Stimulated activated CD8-positive, alpha-beta memory T cell treated with anti-CD3 and anti-CD28 coated beads, Interleukin-15, amount 100 ng/mL, for 24 hours (primary cell): ENCODE results near the gene MRAP2.

Source experiments
- DNase-seq: peaks from one replicate; pipeline ENCODE4 v3.0.0-alpha.2; 2020; ENCODE audit warnings: low read depth

MRAP2 gene, protein sequence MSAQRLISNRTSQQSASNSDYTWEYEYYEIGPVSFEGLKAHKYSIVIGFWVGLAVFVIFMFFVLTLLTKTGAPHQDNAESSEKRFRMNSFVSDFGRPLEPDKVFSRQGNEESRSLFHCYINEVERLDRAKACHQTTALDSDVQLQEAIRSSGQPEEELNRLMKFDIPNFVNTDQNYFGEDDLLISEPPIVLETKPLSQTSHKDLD

DNA sequence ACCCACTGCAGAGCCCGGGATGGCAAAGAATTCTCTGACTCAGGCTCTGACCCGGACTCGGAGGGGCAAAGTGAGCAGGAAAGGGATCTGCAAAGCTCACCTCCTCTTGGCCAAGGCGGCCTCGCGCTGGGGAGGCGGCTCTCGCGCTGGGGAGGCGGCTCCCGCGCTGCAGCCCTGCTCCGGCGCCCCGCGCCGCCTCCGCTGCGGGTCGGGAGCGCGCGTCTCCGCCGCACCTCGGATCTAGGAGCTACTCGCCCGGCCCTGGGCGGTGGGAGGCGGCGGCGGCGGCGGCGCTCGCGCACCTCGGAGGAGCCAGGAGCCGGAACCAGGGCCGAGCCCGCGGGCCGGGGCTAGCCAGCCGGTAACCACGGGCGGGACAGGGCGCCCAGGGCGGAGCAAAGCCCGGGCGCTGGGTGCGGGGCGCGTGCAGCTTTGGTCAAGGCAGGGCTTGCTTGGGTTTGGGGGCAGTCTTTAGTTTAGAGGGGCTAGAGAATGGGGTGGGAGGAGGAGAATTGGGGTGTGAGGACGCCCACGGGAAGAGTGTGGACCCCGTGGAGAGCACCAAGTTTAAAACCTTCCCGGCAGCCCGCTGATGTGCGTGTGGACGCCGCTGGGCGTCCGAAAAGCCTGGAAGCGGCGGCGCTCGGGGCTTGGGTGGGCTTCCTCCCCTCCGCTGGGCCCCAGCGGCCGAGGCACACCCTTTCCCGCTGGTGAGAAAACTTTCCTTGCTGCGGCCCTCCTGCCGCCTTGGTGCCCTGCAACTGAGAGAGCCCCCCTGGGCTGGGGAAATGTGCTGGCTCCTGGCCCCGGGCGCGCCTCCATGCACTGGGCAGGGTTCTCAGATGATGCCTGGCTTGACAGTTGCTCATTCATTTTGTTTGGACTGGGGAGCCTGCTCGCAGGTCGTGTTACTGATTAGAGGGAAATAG, at the start of gene MRAP2:
MRAP2 (plus strand) TSS at position 250 of the 929 bp plus-strand sequence. CDS start 21,547 bp downstream, outside the sequence.
- no peak for DNase-seq

DNA sequence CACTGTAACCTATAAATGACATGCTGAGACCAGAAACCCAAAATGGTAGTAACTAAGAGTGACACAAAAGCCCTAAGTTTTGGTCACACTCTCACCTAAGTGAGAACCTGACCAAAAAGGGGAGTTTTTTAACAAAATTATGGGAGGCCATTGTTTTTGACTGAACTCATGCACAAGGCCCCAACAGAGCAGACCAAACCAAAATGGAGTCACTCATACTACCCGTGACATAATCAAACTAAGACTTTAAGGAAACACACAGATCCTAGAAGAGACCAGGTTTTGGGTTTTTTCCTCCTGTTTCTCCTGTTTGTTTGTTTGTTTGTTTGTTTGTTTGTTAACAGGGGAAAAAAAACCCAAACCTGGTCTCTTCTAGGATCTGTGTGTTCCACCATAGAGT, 49.2 kb upstream of the MRAP2 start:
- no peak for DNase-seq

DNA sequence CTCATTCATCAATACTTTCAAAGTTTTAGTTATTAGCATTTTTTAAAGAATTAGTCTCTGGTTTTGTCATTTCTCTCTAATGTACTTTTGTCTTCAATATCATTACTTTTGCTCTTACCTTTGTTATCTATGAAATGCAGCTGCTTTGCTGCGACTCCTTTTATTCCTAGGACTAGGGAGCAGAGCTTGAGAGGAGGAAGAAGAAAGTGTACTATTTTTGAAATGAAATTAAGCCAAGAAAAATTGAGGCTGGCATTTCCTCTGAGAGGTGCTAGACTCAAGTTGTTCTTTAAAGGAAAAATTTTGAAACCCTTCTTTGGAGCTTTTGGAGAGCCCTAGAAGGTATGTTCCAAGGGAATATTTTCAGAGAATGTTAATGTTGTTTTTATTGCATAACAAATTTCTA, 48.3 kb upstream of the MRAP2 start:
- no peak for DNase-seq

DNA sequence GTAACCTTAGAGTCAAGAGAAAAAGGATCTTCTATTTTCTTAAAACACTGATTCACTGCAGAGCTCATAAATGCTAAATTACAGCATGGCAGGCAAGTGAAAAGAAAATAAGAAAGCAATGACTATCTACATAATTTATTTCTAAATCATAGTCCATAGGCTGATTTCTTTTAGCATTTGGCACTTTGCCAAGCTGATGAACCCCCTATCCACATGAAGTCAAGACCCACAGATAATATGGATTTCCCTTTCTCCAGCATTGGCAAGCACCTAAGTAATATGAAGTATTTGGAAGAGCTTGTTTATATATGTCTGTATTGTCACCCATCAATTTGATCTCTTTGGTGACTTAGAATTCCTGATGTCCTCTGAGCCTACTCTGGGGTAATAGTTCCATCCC, 47.9 kb upstream of the MRAP2 start:
- DNase-seq: no peak

DNA sequence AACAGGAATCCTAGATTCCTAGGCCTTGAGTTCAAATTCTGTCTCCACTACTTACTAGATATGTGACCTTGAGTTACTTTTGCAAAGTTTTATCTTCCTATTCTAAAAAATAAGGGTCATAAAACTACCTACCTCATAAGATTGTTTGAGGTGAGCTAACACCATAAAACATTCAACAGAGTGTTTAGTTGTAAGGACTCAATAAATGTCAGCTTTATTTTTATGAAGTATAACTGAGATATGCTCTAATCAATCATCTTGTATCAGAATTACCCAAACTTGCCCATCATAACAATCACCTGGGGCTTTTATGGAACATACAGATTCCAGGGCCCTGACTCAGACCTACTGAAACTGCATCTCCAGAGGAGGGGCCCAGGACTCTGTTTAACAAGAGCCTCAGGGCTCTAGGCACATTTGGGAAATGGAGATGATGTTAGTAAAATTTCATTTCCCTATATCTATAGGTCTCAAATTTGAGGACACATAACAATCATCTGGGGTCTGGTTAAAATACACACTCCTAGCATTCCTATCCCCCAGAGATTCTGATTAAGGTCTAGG, 35.5 kb upstream of the MRAP2 start:
- DNase-seq: no peak

DNA sequence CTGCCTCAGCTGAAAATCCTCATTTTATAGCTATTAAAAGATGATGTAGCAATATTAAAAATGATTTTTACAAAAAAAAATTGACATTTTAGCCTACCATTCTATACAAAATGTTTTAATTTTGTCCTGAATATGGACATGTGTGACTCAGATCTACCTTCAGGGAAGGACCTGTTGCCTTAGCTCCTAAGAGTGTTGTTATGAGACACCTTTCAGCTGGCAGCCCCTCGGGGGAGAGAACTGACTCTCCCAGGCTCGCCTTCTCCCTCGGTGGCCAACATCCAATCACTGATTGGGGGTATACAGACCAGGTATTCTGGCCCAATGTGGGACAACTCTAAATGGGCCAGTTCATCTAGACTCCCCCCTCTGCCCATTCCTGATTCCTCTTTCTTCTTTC, 32.5 kb upstream of the MRAP2 start:
- no peak for DNase-seq

DNA sequence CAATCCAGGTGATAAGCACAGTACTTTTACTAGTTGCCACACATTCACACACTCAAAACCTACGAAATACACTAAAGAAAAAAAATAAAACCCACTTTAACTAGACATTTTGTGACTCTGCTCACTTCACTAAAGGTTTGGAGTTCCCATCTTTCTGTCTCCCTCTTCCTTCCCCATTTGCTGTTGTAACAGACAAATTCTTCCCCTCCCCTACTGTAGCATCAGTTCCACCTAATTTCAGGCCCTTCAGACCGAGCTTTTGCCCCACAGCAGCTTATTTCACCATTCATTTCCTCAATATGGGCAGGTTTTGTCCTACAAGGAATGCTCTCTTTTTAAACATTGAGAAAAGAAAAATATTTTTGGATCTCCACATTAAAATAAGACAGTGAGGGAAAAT, 31.3 kb upstream of the MRAP2 start:
- no peak for DNase-seq

DNA sequence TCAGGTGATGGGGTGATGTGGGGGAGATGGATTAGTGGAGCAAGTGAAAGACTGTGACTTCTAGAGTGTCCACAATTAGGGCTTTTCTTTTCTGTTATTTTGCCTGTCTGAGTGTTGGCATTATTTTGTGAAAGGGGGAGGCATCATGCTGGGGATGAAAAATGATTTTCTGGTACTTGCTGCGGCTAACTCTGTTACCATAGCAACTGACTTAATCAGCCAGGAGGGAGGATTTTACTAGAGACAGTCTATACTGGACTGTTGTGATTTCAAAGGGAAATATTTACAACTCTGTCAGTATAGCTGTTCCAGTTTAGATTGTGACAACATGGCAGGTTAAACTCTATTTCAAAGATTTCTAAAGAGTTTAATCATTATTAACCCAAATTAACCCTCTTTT, 30.4 kb upstream of the MRAP2 start:
- no peak for DNase-seq

DNA sequence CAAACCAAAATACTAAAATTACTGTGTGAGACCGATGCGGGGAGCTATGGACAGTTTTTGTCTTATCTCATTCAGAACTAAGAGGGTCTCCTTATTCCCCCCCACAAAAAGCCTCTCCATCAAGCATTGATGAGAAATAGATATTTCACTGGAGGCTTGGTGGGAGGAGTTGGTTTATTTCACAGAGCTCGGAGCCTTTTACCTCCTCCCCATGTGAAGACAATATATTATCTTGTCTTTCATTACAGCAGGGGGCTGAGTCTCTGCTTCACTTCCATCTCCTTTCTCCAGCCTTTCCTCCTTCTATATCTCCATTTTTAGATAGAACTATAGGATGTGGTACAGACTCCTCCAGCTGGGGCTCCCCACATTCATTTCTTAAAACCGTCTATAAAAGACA, 29.9 kb upstream of the MRAP2 start:
- DNase-seq: no peak

DNA sequence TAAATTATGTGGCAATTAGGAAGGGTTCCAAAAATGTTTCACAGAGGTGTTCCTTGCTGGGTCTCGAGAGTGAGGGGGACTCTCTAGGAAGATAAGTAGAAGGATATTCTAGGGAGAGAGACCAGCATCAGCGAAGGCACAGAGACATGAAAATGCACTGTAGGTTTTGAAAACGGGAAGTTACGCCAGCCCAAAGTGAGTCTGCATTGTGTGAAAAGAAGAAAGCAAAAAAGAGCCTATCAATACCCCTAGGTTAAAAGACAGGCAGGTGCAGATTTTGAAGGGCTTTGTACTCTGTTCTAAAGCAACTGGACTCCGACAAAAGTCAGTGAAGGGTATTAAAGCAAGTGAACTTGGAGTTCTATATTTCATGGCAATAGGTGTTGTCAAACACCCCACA, 25.7 kb upstream of the MRAP2 start:
- no peak for DNase-seq

DNA sequence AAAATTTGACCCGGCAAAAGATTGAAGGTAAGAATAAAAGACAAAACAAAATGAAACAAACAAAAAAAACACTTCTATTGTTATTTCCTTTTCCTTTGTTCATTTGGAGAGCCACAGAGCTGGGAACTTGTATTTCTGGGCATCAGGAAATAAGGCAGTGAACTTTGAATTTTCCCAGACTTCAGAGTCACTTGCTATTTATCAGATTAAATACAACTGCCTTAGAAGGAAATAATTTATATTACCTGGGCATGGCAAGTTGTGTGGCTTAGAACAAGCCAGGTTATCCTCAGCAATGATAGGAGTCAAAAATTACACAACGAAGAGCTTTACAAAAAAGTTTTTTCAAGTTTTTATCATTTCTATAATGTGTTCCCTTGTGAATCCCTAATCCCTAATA, 20.2 kb upstream of the MRAP2 start:
- DNase-seq: no peak

DNA sequence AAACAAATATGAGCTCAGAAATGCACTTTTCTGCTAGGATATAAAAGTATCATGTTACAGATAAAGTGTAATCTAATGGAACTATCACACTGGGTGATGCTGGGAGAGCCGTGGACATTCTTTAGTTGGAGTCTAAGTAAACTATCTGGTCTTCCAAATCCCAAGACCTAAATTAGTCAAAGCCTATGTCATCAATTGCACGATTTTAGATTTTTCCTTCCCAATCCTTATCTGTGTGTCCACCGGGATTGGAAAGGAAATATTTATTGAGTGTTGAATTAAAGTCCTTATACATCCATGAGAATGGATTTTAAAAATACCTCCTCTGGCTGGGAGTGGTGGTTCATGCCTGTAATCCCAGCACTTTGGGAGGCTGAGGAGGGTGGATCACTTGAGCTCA, 19.6 kb upstream of the MRAP2 start:
- DNase-seq: no peak

DNA sequence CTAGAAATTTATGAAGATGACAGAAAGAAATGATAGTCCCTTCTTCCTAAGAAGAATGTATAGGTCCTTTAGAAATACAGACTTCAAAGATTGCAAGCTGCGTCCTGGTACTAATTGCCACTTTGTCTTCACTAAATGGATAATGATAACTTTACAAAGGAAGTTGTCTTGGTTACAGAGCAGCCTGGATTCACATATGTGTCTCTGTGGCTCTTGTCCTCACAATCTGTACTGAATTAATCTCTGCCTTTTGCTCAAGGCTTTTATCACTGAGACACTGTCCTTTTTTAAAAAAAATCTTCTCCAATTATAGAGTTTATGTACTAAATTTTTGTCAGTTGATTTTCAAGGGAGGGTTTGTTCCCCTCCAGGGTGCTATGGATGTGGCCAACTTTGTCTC, 17.5 kb upstream of the MRAP2 start:
- no peak for DNase-seq

DNA sequence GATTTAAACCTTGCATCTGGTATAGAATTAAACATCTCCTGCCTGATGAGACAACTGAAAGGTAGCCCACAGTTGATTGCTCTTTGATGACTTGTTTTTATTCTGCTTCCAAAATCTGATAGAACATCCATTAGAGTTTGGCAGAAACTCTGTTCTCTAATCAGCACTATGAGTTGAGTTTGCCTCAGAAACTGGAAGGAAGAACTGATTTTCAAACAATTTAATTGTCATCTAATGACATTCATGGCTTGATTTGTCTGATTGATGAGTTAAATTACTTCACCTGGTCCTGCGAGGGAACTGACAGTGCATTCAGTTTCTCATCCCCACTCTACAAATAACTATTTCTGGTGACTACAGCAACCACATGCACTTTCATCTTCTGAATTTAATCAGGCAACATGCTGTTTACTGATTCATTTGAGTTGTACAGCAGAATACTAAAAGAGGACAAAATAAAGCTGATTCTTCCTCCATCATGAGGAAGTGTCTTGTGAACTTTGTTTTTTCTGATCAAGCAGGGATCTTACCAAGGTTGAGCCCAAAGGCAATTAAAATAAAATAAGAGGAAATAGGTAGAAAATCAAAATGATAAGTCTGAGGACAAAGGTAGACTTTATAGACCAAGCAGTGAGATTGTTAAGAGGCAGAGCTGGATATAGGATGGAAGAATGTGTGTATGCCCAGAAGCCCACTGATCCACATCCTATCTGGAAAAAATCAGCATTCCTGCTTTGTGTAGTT, 15.7 kb upstream of the MRAP2 start:
- DNase-seq: no peak

DNA sequence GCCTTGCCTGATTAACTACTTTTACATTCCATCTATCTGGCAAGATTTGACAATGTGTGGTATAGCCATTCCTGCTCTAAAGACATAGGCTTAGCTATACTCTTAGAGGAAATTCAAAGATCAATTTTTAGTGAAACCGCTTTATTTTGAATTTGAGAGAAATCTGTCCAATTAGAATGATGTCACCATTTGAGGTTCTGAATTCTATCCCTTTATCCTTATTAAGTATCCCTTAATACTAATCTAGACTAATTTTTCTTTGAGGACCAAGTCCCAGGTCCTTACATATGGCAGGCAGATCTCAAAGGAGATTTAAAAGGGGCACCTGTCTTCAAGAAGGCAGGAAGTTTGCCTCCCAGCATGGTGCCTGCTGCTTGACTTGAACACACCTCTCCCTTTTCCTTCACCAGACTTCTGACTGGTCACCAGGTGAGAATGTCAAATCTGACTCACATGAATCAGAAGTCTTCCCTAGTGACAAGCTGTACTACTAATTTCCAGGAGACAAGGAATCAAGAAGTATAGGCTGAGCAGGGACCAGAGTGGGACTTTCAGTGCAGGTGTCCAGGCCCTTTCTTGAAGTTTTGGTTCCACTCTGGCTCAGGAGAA, 15.0 kb upstream of the MRAP2 start:
- DNase-seq: no peak

DNA sequence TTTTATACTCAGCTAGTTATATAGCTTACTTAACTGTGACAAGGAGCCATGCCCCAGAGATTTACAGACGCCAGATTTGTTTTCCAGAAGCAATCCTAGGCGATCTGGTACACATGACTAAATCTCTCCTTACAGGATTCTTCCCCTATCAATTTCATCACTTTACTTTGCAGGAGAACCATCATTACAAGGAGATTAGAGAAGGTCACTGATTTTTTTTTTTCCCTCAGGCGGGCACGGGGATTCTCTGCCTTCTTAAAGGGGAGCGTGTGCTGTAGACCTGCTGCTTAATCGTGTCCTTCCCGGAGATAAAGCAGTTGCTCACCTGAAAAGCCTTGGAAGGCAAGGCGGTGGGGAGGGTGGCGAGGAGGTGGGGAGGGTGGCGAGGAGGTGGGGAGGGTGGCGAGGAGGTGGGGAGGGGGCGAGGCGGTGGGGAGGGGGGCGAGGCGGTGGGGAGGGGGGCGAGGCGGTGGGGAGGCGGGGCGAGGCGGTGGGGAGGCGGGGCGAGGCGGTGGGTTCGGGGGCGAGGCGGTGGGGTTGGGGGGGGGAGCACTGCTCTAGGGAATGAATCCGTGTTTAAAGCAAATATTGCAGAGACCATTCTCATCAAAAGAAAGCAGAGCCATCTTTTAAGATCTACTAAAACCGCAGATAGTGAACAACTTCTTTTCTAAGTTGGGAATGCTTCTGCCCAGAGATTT, 14.3 kb upstream of the MRAP2 start:
- DNase-seq: no peak

DNA sequence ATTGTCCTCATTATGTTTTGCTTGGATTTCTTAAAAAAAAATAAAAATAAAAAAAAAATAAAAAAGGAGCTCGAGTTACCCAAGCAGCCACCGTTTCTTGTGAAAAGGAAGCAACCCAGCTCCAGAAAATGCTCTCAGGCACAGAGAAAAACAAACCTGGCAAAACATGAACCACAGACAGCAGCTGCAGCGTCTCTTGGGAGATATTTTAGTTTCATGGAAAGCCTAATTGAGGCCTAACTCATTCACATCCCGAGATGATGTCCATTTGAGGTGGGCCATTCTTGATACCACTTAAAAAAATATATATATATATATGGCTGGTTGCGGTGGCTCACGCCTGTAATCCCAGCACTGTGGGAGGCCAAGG, 13.7 kb upstream of the MRAP2 start:
- no peak for DNase-seq

DNA sequence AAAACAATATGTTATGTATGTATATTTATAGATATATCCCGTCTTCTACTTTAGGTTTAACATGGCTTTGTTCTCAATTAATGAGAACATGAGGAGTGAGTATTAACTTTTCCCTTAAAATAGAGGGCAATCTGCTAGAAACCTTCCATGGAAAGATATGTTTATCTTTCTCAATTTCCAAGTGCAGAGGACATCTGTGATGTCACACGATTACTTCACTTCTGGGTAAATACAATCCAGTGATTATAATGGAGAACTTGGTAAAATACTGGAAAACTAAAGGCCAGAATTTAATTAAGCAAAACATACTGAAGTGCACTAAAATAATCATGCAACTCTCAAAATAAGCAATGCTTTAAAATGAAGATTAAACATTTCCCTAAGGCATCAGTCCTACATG, 11.9 kb upstream of the MRAP2 start:
- DNase-seq: no peak

DNA sequence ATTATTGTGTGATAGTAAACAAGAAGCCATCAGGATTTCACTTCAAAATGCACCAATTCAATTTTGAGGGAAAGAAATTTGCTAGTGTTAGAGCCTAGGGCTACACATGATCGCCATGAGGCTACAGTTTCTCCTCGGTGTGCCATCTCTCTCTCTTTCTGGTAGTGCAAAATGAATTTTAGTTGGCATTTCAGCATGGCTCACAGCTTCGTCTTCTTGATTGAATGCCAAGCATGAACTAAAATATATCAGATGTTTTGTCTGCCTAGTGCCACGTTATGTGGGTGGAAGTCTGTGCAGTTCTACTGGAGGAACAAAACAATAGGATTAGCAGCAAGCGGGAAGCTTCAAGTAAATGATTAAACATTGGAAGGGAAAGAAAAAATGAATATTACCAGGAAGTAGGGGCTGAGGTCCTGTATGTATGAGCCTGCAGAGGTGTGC, 6.8 kb upstream of the MRAP2 start:
- DNase-seq: no peak

DNA sequence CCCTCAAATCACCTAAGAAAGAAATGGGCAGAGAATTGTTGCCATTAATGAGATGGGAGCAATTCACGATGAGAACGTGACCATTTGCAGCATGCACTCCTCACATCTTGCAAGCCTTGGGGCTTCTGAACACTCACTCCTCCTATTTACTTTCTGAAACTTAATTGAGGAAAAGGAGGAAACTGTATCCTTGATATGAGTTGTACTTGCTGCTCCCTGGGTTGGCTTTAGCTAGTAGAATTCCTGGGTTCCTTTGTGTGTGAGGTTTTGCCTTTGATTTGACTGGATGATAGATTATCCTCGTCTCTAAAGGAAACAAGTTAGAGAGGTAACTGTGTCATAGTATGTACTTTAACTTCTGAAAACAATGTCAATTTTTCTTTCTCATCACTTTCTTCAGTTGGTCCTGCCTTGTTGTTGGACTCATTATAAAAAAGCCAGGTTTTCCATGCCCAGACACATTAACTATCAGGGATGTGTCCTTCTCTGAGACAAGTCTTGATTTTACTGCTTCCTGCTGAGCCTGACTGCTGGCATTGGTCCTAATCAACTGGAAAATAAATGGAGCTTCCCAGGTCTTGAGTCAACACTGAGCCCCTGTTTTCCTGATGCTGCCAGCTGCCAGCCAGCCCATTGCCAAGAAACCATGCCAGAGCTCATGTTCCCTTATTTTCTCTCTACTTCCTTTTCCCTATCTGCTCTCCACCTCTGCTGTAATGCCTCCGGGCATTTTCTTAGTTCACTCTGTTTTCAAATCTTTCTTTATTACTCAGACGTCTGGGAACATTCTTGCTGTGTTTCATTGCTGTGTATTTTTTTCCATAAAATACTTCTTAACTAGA, 6.0 kb upstream of the MRAP2 start:
- no peak for DNase-seq

DNA sequence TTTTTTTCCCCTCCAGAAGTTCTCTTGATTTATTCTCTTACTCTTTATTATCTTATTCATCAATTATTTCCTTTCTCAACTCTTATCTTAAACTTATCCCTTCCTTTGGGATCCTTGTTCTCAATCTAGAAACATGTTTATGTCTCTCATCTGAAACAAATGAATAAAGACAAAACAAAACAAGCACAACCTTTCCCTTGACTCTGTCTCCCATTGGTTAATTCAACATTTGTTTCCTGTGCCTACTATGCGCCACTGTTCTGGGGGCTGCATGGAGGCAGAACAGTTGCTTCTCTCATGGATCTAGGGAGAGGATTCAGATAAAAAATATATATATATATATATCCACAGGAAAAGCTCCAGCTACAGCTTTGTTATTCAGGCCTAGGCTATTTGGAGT, 5.2 kb upstream of the MRAP2 start:
- DNase-seq: no peak
